HG03103 (cell line): ENCODE data around the gene TEKT2.

ENCODE experiments used
- ATAC-seq: cut with Tn5 transposase; IDR thresholded peaks from one replicate; pipeline ENCODE4 v1.9.1; 2021; ENCODE audit warnings: low read depth; ENCODE audit not compliant: unreplicated experiment

The TEKT2 gene

DNA sequence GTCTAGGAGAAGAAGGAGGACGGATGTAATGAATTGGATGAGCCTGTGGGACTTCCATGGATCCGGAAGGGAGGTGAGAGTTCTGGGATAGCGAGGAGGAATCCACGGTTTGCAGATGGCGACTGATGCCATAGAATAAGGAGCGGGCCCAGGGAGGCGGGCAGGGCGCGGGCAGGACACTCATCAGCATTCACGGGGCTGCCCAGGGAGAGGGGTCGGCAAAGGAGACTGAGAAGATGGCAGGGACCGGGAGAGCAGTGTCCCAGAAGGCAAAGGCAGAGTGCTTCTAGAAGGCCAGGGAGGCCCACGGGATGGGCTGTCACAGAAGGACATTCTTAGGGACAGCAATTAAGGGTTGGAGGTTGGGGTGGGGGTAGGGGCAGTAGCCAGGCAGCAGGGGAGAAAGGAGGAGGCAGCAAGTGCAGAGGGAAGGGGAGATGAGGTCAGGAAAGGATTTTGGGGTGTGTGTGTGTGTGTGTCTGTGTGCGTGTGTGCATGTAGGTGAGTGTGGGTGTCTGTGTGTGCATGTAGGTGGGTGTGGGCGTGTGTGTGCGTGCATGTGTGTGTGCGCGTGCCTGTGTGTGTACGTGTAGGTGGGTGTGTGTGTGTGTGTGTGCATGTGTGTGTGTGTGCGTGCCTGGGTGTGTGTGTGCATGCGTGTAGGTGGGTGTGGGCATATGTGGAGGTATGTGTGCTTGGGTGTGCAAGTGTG, 42.3 kb downstream of the TEKT2 start:
- ATAC-seq, result no peak

DNA sequence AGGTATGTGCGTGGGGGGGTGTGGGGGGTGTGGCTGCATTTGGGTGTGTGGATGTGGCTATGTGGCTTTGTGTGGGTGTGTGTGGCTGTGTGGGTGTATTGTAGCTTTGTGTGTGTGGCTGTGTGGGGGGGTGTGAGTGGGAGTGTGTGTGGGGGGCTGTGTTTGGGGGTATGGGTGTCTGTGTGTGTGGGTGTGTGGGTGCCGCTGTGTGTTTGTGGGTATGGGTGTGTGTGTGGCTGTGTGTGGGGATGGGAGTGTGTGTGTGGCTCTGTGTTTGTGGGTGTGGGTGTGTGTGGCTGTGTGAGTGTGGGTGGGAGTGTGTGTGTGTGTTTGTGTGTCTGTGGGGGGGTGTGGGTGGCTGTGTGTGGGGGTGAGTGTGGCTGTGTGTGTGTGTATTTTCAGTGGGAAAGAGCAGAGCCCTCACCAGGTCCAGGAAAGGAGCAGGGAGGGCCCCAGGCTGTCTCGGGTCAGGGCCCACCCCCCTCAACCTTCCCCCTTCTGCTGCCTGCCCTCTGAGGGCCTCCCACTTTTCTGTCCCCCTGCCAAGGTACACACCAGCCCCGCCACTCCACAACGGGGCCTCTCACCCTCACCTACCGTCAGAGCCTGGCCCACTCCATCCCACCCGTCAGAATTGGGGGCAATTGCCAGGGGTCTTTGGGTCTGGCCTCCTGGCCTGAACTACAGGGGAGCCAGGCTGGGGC, 43.1 kb downstream of the TEKT2 start:
- no peak for ATAC-seq

DNA sequence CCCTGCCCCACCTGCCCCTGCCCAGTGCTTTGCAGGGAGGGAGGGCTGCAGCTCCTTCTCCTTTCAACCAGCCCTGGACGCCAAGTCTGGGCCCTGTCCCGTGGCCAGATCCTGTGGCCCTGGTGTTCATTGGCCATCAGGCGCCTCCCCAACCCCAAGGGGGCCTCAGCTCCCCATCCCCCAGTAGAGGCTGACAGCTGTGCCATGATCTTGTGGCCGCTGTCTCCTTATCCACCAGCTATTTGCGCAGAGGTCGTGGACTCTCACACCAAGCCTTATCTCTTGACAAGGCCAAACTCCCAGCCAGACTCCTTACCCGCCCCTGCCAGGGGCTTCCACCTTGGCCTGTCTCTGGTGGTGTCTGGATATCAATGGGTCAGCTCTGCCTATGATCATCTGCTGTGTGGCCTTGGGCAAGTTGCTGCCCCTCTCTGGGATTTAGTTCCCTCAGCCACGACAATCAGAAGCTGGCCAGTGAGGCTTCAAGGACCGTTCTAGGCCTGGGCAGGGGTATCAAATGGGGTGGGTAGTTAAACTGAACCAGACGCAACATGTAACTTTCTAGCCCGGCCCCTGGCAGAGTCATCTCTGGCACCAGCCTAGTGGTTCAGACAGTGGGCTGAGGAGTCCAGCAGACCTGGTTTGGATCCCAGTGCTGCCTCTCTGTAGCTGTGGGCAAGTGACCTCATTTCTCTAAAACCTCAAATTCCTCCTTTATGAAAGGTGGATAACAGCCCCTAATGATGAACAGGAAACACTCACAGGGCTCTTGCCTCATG, 44.4 kb downstream of the TEKT2 start:
- ATAC-seq, result no peak

- no peak for ATAC-seq
Measured at GRCh38 chr1:36128905-36129206, 45.0 kb downstream of the TEKT2 start.

- ATAC-seq, result no peak
Measured at GRCh38 chr1:36132029-36132428, 48.1 kb downstream of the TEKT2 start.

DNA sequence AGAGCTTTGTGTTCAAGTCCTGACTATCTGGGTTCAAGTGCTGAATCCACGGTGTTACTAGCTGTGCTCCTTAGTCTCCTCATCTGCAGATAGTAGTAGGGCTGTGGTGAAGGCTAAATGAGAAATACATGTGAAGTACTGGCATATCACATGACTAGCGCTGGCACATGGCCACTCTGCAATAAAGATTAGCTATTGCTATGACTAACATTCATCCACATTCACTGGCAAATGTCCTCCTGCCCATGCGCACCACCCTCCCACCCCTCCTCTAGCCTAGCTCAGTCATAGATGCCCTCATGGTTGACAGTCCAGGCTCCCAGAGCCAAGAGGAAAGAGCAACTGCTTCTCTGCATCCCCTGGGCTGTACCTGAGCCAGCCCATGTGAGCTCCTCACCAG, 49.6 kb downstream of the TEKT2 start:
- no peak for ATAC-seq

DNA sequence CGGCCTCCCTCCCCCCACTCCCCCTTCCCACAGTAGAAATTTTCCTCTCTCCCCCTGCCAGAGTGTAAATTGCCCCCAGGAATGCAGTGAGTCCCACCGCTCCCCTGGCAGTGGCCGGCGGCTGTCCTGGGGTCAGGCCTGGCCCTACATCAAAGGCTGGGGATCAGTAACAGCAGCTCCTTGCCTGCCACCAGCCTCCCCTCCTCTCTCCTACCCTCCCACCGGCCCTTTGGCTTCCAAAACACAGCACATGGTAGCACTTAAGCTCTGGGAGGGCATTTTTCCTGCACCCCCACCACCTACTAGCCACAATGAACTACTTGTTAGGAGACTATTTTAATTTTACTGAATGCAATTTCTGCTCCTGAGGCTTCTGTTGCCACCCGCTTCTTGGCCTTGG, 50.1 kb downstream of the TEKT2 start:
- ATAC-seq, result no peak

DNA sequence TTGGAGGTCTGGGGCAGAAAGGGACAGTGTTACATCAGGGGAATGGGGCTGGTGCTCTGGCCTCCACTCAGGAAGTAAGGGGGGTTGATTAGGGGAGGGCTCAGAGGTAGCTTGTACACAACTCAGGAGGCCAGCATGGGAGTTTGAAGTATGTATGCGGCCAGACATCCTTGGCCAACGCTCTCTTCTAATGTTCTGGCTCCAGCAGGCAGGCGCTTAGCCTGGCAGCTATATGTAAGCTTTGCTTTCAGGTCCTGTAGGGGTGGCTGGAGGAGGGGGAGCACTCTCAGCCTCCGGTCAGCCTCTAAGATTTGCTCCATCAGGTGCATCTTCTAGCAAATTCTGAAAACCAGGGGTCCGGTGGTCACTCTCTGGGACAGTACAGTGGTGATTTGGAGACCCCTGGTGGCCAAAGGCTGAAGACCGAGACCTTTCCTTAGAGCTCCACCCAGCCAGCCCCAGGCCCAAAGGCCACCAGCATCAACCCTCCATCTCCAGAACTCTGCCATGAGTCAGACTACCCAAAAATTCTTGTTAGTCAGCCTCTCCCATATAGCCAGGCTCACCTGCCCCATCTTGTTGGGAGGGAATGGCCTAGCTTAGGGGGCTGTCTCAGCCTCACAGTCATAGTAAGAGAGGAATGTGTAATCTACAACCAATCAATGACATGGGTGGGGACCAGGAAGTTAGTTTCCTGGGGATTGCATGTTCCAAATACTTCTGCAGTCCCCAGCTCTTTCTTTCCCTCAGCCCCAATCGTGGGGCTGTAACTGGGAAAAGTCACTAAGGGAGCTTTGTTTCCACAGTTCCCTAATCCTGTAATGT, 50.8 kb downstream of the TEKT2 start:
- ATAC-seq, result no peak

GRCh38 chr1:36135330-36135667, 51.4 kb downstream of the TEKT2 start:
- ATAC-seq, result no peak

- no peak for ATAC-seq
Measured at GRCh38 chr1:36135796-36136195, 51.9 kb downstream of the TEKT2 start.

DNA sequence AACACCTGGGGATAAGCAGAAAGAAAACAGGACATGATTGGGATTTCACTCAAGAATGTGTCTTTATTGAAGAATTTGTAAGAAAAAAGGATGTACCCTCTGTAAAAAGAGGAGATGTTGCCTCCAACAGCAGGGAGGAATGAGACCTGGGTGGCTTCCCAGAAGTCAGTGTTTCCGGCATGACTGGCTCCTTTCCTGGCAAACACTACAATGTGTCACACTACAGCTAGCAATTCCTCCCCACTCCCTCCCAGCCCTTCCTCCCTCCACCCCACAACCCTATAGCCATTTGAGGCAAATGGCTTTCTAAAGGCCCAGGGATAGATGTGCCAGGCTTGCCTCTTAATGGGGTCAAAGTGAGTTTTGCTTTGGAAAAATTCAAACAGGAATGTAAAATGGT, 52.6 kb downstream of the TEKT2 start:
- ATAC-seq, result no peak

- ATAC-seq, result no peak
Measured at GRCh38 chr1:36137226-36137625, 53.3 kb downstream of the TEKT2 start.

DNA sequence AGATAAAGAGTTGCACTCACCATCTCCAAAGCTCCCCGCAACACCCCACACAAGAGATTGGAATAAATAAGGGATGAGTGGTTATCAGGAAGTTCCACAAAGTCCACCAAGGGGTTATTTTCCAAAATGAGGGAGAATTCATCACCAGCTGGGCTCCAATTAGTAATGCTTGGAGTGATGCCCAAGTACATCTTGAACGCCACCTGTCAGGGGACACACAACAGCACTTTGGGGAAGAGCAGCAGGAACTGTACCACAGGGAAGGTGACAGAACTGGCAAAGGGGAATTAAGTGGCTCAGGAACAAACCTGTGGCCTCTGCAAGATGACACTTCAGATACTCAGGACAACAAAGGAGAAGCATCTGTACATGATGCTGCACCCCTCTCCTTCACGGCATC, 53.9 kb downstream of the TEKT2 start:
- no peak for ATAC-seq
